ENCODE data around the gene ZFAND2A. TPM values are rescaled to one million over a fixed set of nuclear protein-coding genes. Genes with fewer than 3 reads are reported as not detected.
A peak's percentile ranks its signal among the peaks of the same experiment; 100 is the strongest.

The ZFAND2A gene
- total and polyA plus RNA-seq, 2 of the 8 experiments (the other 6 are each of a cell fraction or from before 2014, with no cell fraction given), result 16.6 to 20.3 TPM

DNA sequence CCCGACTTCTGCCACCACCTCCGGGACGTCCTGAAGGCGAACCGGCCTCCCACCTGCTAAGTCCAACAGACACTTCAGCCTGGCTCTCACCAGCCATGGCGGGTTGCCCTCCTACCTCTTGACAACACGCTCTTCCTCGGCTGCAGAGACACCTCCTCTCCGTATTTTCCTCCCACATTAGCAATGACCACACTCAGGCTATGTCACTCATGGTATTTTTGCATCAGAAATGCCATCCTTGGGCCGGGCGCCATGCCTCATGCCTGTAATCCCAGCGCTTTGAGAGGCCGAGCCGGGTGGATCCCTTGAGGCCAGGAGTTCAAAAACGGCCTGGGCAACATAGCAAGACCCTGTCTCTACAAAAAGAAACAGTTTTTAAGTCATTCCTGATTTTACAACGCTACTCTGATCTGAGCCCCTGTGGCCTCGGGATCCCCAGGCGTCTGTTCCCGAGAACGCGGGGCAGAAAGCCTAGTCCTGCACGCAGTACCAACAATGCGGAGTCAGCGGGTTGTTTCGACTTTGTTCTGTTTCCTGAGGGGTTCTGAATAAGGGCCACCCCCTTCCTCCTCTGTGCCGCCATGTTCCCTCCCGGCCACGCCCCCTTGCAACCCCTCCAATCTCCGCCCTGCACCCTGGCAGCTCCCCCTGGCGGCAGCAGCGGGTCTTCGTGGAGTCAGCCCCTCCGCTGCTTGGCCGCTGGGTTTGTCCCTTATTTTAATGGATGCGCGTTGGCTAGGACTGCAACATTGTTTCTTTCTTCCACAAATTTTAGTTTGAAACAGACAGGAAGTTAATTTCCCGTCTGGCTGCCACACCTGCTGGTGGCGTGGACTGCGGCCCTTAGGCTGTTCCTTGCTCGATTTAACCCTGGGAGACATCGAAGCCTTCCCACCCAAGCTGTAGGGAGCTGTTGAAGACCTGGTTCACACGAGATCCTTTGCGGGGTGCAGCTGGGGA, 9.7 kb upstream of the ZFAND2A start:
- Histone ChIP-seq H2AFZ (ENCODE audit: low read length) (peak overlapping the region; percentile 74; the same call in 1 of the 2 replicates), H2AK5ac (ENCODE audit: low read depth, low read length) (0 out of 2 replicates have a peak overlapping the region, but pooled peaks have one; percentile 53), H3K79me2 (ENCODE audit: control insufficient read depth in 1 of 2, insufficient read depth in 2 of 2, low read length in 2 of 2) (no peaks in the 10 kb centered on the region), H3K4me1 (replicated peaks in 1 of 4; ENCODE audit: control insufficient read depth in 3 of 4, insufficient read depth in 4 of 4, low read length in 3 of 4) (no peaks in the 10 kb centered on the region; a peak in 2 of 7 replicates), H3K4ac (replicated peaks; ENCODE audit: insufficient read length, low read depth, low read length) (peak overlapping the region; percentile 90), H2BK20ac (ENCODE audit: low read length) (0 out of 2 replicates have a peak overlapping the region, but pooled peaks have one; percentile 9), H2BK5ac (ENCODE audit: low read depth, low read length) (peak overlapping the region; percentile 85; the same call in 1 of the 2 replicates), H4K5ac (ENCODE audit: insufficient read length, low read depth, low read length) (peak overlapping the region; percentile 47), H3K27ac (ENCODE audit: low read depth, low read length) (no peak overlapping the region), H3K23me2 (ENCODE audit: low read depth, low read length) (no peaks in the 10 kb centered on the region), H3K18ac (ENCODE audit: extremely low read depth, low read length) (peak overlapping the region; percentile 80), H4K8ac (ENCODE audit: extremely low read depth, insufficient read depth, low read length) (peak overlapping the region; percentile 93; the same call in 1 of the 2 replicates), H3K9ac (replicated peaks in 1 of 4; ENCODE audit: extremely low read depth in 1 of 4, low read depth in 3 of 4, low read length in 3 of 4) (no peak overlapping the region), H3K27me3 (replicated peaks in 1 of 4; ENCODE audit: control insufficient read depth in 3 of 4, extremely low read depth in 1 of 4, insufficient read depth in 3 of 4, low read length in 3 of 4) (no peaks in the 10 kb centered on the region), H3K4me2 (ENCODE audit: insufficient read depth in 1 of 2, low read depth in 2 of 2, low read length in 2 of 2) (peak overlapping the region; percentile 13 to 50; a peak in 3 of 4 replicates), H3K79me1 (ENCODE audit: low read depth, low read length) (no peaks in the 10 kb centered on the region), H2BK120ac (replicated peaks; ENCODE audit: low read depth, low read length) (no peak overlapping the region), H2BK15ac (ENCODE audit: low read length) (no peak overlapping the region), H3K9me3 (ENCODE audit: insufficient read depth in 2 of 2, low read depth in 1 of 2, low read length in 1 of 2) (no peaks in the 10 kb centered on the region; a peak in 1 of 4 replicates), H3K4me3 (ENCODE audit: extremely low read depth in 1 of 4, insufficient read depth in 2 of 4, low read depth in 3 of 4, low read length in 4 of 4) (peak overlapping the region in 3 of 4 experiments; percentile 8 to 45 (median 14); a peak in 4 of 8 replicates), H3K36me3 (ENCODE audit: control insufficient read depth in 2 of 4, insufficient read depth in 4 of 4, low read length in 3 of 4) (0 out of 8 replicates have a peak, but pooled peaks cover 0 to 2% (median 0%) of the 10 kb centered on the region in 4 experiments), H3K56ac (replicated peaks; ENCODE audit: insufficient read length, low read depth, low read length) (no peak overlapping the region), H3K23ac (ENCODE audit: insufficient read length) (no peak overlapping the region), H4K20me1 (replicated peaks in 1 of 2; ENCODE audit: control insufficient read depth in 1 of 2, insufficient read depth in 2 of 2, low read length in 2 of 2) (no peaks in the 10 kb centered on the region), H3K14ac (ENCODE audit: insufficient read length) (no peak overlapping the region), H2BK12ac (ENCODE audit: low read depth, low read length) (0 out of 2 replicates have a peak overlapping the region, but pooled peaks have one; percentile 75), H4K91ac (replicated peaks; ENCODE audit: insufficient read length, low read length) (peak overlapping the region; percentile 70)
- POLR2A ChIA-PET (ENCODE audit: partially characterized antibody), result interaction anchor here (0.6 to 0.9 kb wide), 2 partner anchors 31 to 57 kb away, joined by 3 to 5 read pairs; no protein-coding TSS in a partner anchor
- CTCF ChIA-PET (ENCODE audit: partially characterized antibody), result interaction anchor here (0.7 to 2.7 kb wide), 19 partner anchors 8 to 242 kb away, joined by 3 to 12 read pairs (median 4); partner anchors contain the start of gene ZFAND2A
- DNase-seq (ENCODE audit: low read depth in 1 of 2, low spot score in 2 of 2), result peak in 1 of 2 experiments; percentile 98
- no peak for FAIRE-seq
- 61% methylated on average over 43 of the region's 43 CpGs; no CpG with 5 or more reads in 1 of the 2 experiments for WGBS, 2 experiments (ENCODE audit: extremely low coverage in 1 of 2, insufficient coverage in 1 of 2, insufficient read length in 1 of 2, insufficient replicate concordance in 2 of 2, low coverage in 1 of 2, low lambda C conversion rate in 2 of 2, missing lambda C conversion rate in 1 of 2)
- TF ChIP-seq PHF8 (conservative IDR thresholded peaks at IDR 0.05; ENCODE audit: low read depth, low read length) (peak; percentile 55), SRF (IDR thresholded peaks at IDR 0.05; ENCODE audit: low read depth, low read length) (0 out of 2 replicates have a peak, but pooled peaks have one; percentile 6)
